ENCODE measurements around the gene MINDY2.

MINDY2 gene

GRCh38 chr15:58742819-58743502, 28.1 kb upstream of the MINDY2 start:
- H3K4me3 ChIP-seq (replicated peaks; ENCODE audit: insufficient read depth, low read length), result no peak overlapping the region

GRCh38 chr15:58746174-58746573, 24.9 kb upstream of the MINDY2 start:
- no peak for DNase-seq (ENCODE audit: low read depth in 1 of 2, low spot score in 1 of 2)
- H3K4me3 ChIP-seq (replicated peaks; ENCODE audit: insufficient read depth, low read length), result no peak overlapping the region
- TF ChIP-seq, protein P1, sequence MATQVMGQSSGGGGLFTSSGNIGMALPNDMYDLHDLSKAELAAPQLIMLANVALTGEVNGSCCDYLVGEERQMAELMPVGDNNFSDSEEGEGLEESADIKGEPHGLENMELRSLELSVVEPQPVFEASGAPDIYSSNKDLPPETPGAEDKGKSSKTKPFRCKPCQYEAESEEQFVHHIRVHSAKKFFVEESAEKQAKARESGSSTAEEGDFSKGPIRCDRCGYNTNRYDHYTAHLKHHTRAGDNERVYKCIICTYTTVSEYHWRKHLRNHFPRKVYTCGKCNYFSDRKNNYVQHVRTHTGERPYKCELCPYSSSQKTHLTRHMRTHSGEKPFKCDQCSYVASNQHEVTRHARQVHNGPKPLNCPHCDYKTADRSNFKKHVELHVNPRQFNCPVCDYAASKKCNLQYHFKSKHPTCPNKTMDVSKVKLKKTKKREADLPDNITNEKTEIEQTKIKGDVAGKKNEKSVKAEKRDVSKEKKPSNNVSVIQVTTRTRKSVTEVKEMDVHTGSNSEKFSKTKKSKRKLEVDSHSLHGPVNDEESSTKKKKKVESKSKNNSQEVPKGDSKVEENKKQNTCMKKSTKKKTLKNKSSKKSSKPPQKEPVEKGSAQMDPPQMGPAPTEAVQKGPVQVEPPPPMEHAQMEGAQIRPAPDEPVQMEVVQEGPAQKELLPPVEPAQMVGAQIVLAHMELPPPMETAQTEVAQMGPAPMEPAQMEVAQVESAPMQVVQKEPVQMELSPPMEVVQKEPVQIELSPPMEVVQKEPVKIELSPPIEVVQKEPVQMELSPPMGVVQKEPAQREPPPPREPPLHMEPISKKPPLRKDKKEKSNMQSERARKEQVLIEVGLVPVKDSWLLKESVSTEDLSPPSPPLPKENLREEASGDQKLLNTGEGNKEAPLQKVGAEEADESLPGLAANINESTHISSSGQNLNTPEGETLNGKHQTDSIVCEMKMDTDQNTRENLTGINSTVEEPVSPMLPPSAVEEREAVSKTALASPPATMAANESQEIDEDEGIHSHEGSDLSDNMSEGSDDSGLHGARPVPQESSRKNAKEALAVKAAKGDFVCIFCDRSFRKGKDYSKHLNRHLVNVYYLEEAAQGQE (IDR thresholded peaks at IDR 0.05; ENCODE audit: insufficient replicate concordance, low read depth), result no peak
- TF ChIP-seq, protein P2, sequence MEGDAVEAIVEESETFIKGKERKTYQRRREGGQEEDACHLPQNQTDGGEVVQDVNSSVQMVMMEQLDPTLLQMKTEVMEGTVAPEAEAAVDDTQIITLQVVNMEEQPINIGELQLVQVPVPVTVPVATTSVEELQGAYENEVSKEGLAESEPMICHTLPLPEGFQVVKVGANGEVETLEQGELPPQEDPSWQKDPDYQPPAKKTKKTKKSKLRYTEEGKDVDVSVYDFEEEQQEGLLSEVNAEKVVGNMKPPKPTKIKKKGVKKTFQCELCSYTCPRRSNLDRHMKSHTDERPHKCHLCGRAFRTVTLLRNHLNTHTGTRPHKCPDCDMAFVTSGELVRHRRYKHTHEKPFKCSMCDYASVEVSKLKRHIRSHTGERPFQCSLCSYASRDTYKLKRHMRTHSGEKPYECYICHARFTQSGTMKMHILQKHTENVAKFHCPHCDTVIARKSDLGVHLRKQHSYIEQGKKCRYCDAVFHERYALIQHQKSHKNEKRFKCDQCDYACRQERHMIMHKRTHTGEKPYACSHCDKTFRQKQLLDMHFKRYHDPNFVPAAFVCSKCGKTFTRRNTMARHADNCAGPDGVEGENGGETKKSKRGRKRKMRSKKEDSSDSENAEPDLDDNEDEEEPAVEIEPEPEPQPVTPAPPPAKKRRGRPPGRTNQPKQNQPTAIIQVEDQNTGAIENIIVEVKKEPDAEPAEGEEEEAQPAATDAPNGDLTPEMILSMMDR (IDR thresholded peaks at IDR 0.05; ENCODE audit: insufficient read depth, low read length), result no peak
- no peak for TF ChIP-seq SPI1 (IDR thresholded peaks at IDR 0.05; ENCODE audit: borderline replicate concordance, low read depth)
- no peak for TF ChIP-seq GABPA (IDR thresholded peaks at IDR 0.05; ENCODE audit: low read depth)
- no peak for TF ChIP-seq POLR2AphosphoS5 (IDR thresholded peaks at IDR 0.05; ENCODE audit: low read depth)
- H3K27ac ChIP-seq (replicated peaks), result no peak overlapping the region
- no peaks in the 10 kb centered on the region for H3K27me3 ChIP-seq (ENCODE audit: insufficient read depth, poor library complexity, severe bottlenecking)

More at GRCh38 chr15:58742819-58743502, 28.1 kb upstream of the MINDY2 start:
- no peak overlapping the region for H3K27ac ChIP-seq (replicated peaks)
- H3K27me3 ChIP-seq (ENCODE audit: insufficient read depth, poor library complexity, severe bottlenecking), result no peaks in the 10 kb centered on the region
- TF ChIP-seq, protein P2 (IDR thresholded peaks at IDR 0.05; ENCODE audit: insufficient read depth, low read length), result no peak
- TF ChIP-seq, protein P1 (IDR thresholded peaks at IDR 0.05; ENCODE audit: insufficient replicate concordance, low read depth), result no peak
- TF ChIP-seq SPI1 (IDR thresholded peaks at IDR 0.05; ENCODE audit: borderline replicate concordance, low read depth) (no peak), POLR2AphosphoS5 (IDR thresholded peaks at IDR 0.05; ENCODE audit: low read depth) (no peak), GABPA (IDR thresholded peaks at IDR 0.05; ENCODE audit: low read depth) (no peak)
- DNase-seq (ENCODE audit: low read depth in 1 of 2, low spot score in 1 of 2), result no peak

DNA sequence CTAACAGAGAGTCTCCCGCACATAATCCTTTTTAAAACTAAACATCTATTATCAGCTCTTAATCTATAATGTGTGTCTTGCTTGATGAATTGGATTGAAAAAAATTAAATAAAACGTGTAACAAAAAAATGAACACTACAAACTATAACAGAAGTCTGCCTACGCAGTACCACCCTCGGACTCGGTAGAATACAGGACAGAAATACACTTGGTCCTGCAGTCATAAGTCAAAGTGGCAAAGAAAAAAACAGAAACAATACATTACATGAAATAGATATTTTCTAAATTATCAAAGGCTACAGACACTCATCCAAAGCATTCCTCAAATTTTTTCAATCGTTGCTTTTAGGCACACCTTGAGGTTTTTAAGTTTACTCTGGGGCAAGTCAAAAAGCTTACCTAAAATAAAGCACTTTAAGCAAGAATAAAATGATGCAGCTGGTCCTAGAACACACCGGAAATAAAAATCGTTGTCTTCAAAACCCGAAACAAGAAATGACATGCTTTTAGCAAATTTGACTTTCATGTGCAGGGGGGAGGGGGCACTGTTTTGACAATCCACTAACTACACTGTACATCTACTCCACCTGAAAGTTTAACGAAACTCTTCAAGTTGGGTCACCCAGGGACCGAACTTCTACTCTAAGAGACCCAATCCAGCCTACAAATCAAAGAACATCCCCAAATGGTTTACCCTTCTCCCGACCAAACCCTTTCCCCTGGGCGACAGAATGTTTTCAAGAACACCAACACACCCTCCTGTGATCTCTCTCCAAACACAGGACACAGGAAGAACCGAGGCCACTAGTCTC, 22.9 kb upstream of the MINDY2 start:
- TF ChIP-seq GABPA (IDR thresholded peaks at IDR 0.05; ENCODE audit: low read depth) (no peak), SPI1 (IDR thresholded peaks at IDR 0.05; ENCODE audit: borderline replicate concordance, low read depth) (no peak), POLR2AphosphoS5 (IDR thresholded peaks at IDR 0.05; ENCODE audit: low read depth) (no peak)
- TF ChIP-seq, protein P2 (IDR thresholded peaks at IDR 0.05; ENCODE audit: insufficient read depth, low read length), result no peak
- TF ChIP-seq, protein P1 (IDR thresholded peaks at IDR 0.05; ENCODE audit: insufficient replicate concordance, low read depth), result no peak
- peak in 1 of 2 experiments; percentile 12 for DNase-seq (ENCODE audit: low read depth in 1 of 2, low spot score in 1 of 2)
- Histone ChIP-seq H3K27ac (replicated peaks) (peak overlapping the region; percentile 83), H3K27me3 (ENCODE audit: insufficient read depth, poor library complexity, severe bottlenecking) (no peaks in the 10 kb centered on the region), H3K4me3 (replicated peaks; ENCODE audit: insufficient read depth, low read length) (peak overlapping the region; percentile 83)
